Measurements from ENCODE around the gene EXOC1. TPM values are rescaled to one million over a fixed set of nuclear protein-coding genes. Genes with fewer than 3 reads are reported as not detected.

The EXOC1 gene
- total RNA-seq, 1 donor from 2014 or later: 33.3 TPM

DNA sequence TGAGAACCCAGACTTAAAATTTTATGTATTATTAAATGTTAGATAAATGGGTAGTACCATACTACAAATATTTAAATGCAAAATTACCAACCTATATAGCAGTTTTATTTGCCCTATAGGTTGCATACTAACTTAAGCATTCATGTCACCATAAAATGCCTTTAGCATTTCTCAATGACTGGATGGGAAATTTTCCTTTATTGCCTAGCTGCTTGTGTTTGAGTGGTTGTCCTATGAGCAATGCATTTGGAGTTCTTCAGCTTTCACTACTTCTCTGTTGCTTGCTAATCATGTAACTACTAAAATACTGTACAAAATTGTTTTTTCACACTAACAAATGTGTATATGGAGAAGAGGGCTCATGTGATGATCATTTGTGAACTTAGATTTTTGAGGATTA lies 51.1 kb downstream of the EXOC1 start:
- Histone ChIP-seq H3K79me2 (ENCODE audit: insufficient read depth, low read length) (no peaks in the 10 kb centered on the region), H3K27ac (ENCODE audit: low read depth, low read length) (no peak overlapping the region), H3K36me3 (ENCODE audit: insufficient read depth, low read length) (peaks cover 5% of the 10 kb centered on the region), H3K9me3 (ENCODE audit: insufficient read depth, low read depth, low read length) (no peaks in the 10 kb centered on the region), H3K9ac (ENCODE audit: low read length) (no peak overlapping the region), H3K4me1 (ENCODE audit: insufficient read depth, low read length) (no peaks in the 10 kb centered on the region), H3K27me3 (ENCODE audit: insufficient read depth, low read length) (no peaks in the 10 kb centered on the region), H3K4me3 (ENCODE audit: insufficient read depth, low read depth, low read length) (no peak overlapping the region), H2AFZ (ENCODE audit: low read depth, low read length) (no peak overlapping the region), H3K4me2 (ENCODE audit: low read length) (no peak overlapping the region), H4K20me1 (ENCODE audit: insufficient read depth, low read length) (no peaks in the 10 kb centered on the region)
- Mint-ChIP-seq H3K4me3 (ENCODE audit: unreplicated experiment) (no peak overlapping the region), H3K9me3 (ENCODE audit: unreplicated experiment) (peaks cover 2% of the 10 kb centered on the region), H3K27me3 (ENCODE audit: low read depth, unreplicated experiment) (no peaks in the 10 kb centered on the region), H3K27ac (ENCODE audit: unreplicated experiment) (no peak overlapping the region), H3K4me1 (ENCODE audit: low read depth, unreplicated experiment) (peaks cover 3% of the 10 kb centered on the region), H3K36me3 (ENCODE audit: low read depth, unreplicated experiment) (peaks cover 7% of the 10 kb centered on the region)
- DNase-seq (ENCODE audit: low read depth) (no peak), FAIRE-seq (no peak)
- no peak for TF ChIP-seq EZH2 (IDR thresholded peaks at IDR 0.05; ENCODE audit: insufficient read depth, low read length)
- TF ChIP-seq, protein P1, sequence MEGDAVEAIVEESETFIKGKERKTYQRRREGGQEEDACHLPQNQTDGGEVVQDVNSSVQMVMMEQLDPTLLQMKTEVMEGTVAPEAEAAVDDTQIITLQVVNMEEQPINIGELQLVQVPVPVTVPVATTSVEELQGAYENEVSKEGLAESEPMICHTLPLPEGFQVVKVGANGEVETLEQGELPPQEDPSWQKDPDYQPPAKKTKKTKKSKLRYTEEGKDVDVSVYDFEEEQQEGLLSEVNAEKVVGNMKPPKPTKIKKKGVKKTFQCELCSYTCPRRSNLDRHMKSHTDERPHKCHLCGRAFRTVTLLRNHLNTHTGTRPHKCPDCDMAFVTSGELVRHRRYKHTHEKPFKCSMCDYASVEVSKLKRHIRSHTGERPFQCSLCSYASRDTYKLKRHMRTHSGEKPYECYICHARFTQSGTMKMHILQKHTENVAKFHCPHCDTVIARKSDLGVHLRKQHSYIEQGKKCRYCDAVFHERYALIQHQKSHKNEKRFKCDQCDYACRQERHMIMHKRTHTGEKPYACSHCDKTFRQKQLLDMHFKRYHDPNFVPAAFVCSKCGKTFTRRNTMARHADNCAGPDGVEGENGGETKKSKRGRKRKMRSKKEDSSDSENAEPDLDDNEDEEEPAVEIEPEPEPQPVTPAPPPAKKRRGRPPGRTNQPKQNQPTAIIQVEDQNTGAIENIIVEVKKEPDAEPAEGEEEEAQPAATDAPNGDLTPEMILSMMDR (IDR thresholded peaks at IDR 0.05; ENCODE audit: insufficient read depth, low read depth, low read length): no peak

DNA sequence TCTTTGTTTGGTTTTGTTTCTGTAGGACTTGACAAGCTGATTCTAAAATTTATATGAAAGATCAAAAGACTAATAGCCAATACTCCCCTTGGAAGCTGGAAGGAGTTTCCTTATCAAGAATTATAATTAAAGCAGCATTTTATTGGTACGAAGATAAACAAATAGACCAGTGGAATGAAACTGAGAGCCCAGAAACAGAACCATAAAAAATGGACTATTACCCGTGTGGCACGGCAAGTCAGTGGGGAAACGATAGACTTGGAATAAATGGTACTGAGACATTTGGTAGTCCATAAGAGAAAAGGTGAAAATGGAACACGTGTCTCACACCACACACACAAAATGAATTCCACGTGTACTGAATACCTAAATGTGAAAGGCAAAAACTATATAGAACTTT lies 52.9 kb downstream of the EXOC1 start:
- H3K36me3 Mint-ChIP-seq (ENCODE audit: low read depth, unreplicated experiment): peaks cover 7% of the 10 kb centered on the region
- no peak for DNase-seq (ENCODE audit: low read depth)
- H3K4me3 Mint-ChIP-seq (ENCODE audit: unreplicated experiment): no peak overlapping the region
- TF ChIP-seq, protein P1 (IDR thresholded peaks at IDR 0.05; ENCODE audit: insufficient read depth, low read depth, low read length): no peak
- TF ChIP-seq EZH2 (IDR thresholded peaks at IDR 0.05; ENCODE audit: insufficient read depth, low read length): no peak
- no peak for FAIRE-seq
- H3K9me3 Mint-ChIP-seq (ENCODE audit: unreplicated experiment): peaks cover 2% of the 10 kb centered on the region
- H3K4me3 ChIP-seq (ENCODE audit: insufficient read depth, low read depth, low read length): no peak overlapping the region
- no peaks in the 10 kb centered on the region for H3K9me3 ChIP-seq (ENCODE audit: insufficient read depth, low read depth, low read length)
- no peaks in the 10 kb centered on the region for H3K27me3 ChIP-seq (ENCODE audit: insufficient read depth, low read length)
- H3K4me2 ChIP-seq (ENCODE audit: low read length): no peak overlapping the region
- H3K27ac ChIP-seq (ENCODE audit: low read depth, low read length): no peak overlapping the region
- no peaks in the 10 kb centered on the region for H3K4me1 ChIP-seq (ENCODE audit: insufficient read depth, low read length)
- H3K36me3 ChIP-seq (ENCODE audit: insufficient read depth, low read length): no peaks in the 10 kb centered on the region
- no peak overlapping the region for H3K9ac ChIP-seq (ENCODE audit: low read length)
- no peaks in the 10 kb centered on the region for H4K20me1 ChIP-seq (ENCODE audit: insufficient read depth, low read length)
- no peak overlapping the region for H2AFZ ChIP-seq (ENCODE audit: low read depth, low read length)
- H3K79me2 ChIP-seq (ENCODE audit: insufficient read depth, low read length): no peaks in the 10 kb centered on the region
- H3K27me3 Mint-ChIP-seq (ENCODE audit: low read depth, unreplicated experiment): no peaks in the 10 kb centered on the region
- H3K27ac Mint-ChIP-seq (ENCODE audit: unreplicated experiment): no peak overlapping the region
- H3K4me1 Mint-ChIP-seq (ENCODE audit: low read depth, unreplicated experiment): peaks cover 8% of the 10 kb centered on the region

DNA sequence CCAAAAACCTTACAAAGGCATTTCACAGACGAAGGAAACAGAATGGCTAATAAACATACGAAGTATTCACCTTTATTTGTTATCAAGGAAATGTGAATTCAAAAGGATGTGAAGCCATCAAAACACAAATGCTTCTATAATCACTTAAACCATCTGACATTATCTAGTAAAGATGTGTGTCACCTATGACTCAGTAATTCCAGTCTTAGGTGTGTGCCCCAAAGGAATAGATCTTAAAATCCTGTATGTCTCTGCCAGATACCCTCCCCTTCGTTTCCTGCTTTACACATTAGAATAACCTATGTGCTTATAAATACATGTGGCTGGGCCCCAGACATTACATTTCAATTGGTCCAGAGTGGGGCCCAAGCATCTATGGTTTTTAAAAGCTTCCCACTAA lies 53.5 kb downstream of the EXOC1 start:
- H3K9me3 ChIP-seq (ENCODE audit: insufficient read depth, low read depth, low read length): no peaks in the 10 kb centered on the region
- H3K79me2 ChIP-seq (ENCODE audit: insufficient read depth, low read length): no peaks in the 10 kb centered on the region
- TF ChIP-seq, protein P1 (IDR thresholded peaks at IDR 0.05; ENCODE audit: insufficient read depth, low read depth, low read length): no peak
- TF ChIP-seq EZH2 (IDR thresholded peaks at IDR 0.05; ENCODE audit: insufficient read depth, low read length): no peak
- H4K20me1 ChIP-seq (ENCODE audit: insufficient read depth, low read length): no peaks in the 10 kb centered on the region
- FAIRE-seq (no peak), DNase-seq (ENCODE audit: low read depth) (peak; percentile 32)
- Mint-ChIP-seq H3K36me3 (ENCODE audit: low read depth, unreplicated experiment) (peaks cover 7% of the 10 kb centered on the region), H3K9me3 (ENCODE audit: unreplicated experiment) (peaks cover 2% of the 10 kb centered on the region), H3K4me1 (ENCODE audit: low read depth, unreplicated experiment) (peaks cover 8% of the 10 kb centered on the region), H3K4me3 (ENCODE audit: unreplicated experiment) (no peak overlapping the region), H3K27me3 (ENCODE audit: low read depth, unreplicated experiment) (no peaks in the 10 kb centered on the region), H3K27ac (ENCODE audit: unreplicated experiment) (no peak overlapping the region)
- no peaks in the 10 kb centered on the region for H3K27me3 ChIP-seq (ENCODE audit: insufficient read depth, low read length)
- H3K4me1 ChIP-seq (ENCODE audit: insufficient read depth, low read length): no peaks in the 10 kb centered on the region
- no peak overlapping the region for H3K9ac ChIP-seq (ENCODE audit: low read length)
- H3K4me2 ChIP-seq (ENCODE audit: low read length): no peak overlapping the region
- H2AFZ ChIP-seq (ENCODE audit: low read depth, low read length): no peak overlapping the region
- H3K36me3 ChIP-seq (ENCODE audit: insufficient read depth, low read length): no peaks in the 10 kb centered on the region
- no peak overlapping the region for H3K27ac ChIP-seq (ENCODE audit: low read depth, low read length)
- H3K4me3 ChIP-seq (ENCODE audit: insufficient read depth, low read depth, low read length): no peak overlapping the region
